ENCODE data around the gene KRTAP4-3.

GRCh38 chr17:41160648-41161047, 7.4 kb downstream of the KRTAP4-3 start, which contains the start of gene KRTAP4-4:
- TF ChIP-seq CTCF (IDR thresholded peaks at IDR 0.05) (no peak), POLR2AphosphoS5 (IDR thresholded peaks at IDR 0.05; ENCODE audit: insufficient read depth in 1 of 2, low read depth in 1 of 2) (no peak)

Data from vagina (tissue), 2 donors.